Liver (tissue), 9 donors: ENCODE measurements around the gene SLC8A1. TPM values are rescaled to one million over a fixed set of nuclear protein-coding genes. Genes with fewer than 3 reads are reported as not detected.

Source experiments
- DNase-seq: peaks from one replicate; pipeline ENCODE4 v3.0.0-alpha.2; 2017; ENCODE audit warnings: low spot score
- H3K27ac ChIP-seq, 2 donors: one replicate each; pipeline ENCODE4 v1.7.0; 2013; ENCODE audit warnings: inconsistent platforms in 2 of 2, low read length in 2 of 2, control low read depth in 1 of 2, low read depth in 1 of 2, mild to moderate bottlenecking in 1 of 2
- H3K27me3 ChIP-seq, 4 donors: one replicate each; pipeline versions ENCODE4 v1.6.1 to v1.7.0; 2013; ENCODE audit warnings: low read length in 3 of 4, inconsistent platforms in 1 of 4, mild to moderate bottlenecking in 1 of 4, moderate library complexity in 1 of 4; ENCODE audit not compliant: control insufficient read depth in 4 of 4, insufficient read depth in 4 of 4
- H3K36me3 ChIP-seq, 4 donors: one replicate each; pipeline versions ENCODE4 v1.6.1 to v1.7.0; 2013; ENCODE audit warnings: low read length in 3 of 4, mild to moderate bottlenecking in 3 of 4, low read depth in 1 of 4, moderate library complexity in 1 of 4; ENCODE audit not compliant: control insufficient read depth in 4 of 4, insufficient read depth in 3 of 4
- H3K4me1 ChIP-seq, 4 donors: one replicate each; pipeline versions ENCODE4 v1.6.1 to v1.7.0; 2013; ENCODE audit warnings: low read length in 3 of 4, mild to moderate bottlenecking in 3 of 4, moderate library complexity in 1 of 4; ENCODE audit not compliant: control insufficient read depth in 4 of 4, insufficient read depth in 4 of 4
- H3K4me3 ChIP-seq, 3 donors: one replicate each; pipeline versions ENCODE4 v1.6.1 to v1.7.0; 2013; ENCODE audit warnings: low read length in 3 of 3, control low read depth in 1 of 3, low read depth in 1 of 3, mild to moderate bottlenecking in 1 of 3
- H3K9ac ChIP-seq, 2 donors: one replicate each; pipeline ENCODE4 v1.7.0; 2013; ENCODE audit warnings: low read length in 2 of 2, mild to moderate bottlenecking in 2 of 2, moderate library complexity in 2 of 2, control low read depth in 1 of 2, low read depth in 1 of 2
- H3K9me3 ChIP-seq, 4 donors: one replicate each; pipeline versions ENCODE4 v1.6.1 to v1.7.0; 2013; ENCODE audit warnings: low read length in 3 of 4; ENCODE audit not compliant: control insufficient read depth in 4 of 4
- FOXA1 ChIP-seq: IDR thresholded peaks from 2 replicates; pipeline ENCODE4 v1.6.1; 2016; ENCODE audit warnings: antibody characterized with exemption
- FOXA2 ChIP-seq: IDR thresholded peaks from 2 replicates; pipeline ENCODE4 v1.6.1; 2016; ENCODE audit warnings: antibody characterized with exemption
- GABPA ChIP-seq, 2 donors: IDR thresholded peaks in 1 of 2; conservative IDR thresholded peaks in 1 of 2; 2 replicates each; pipeline ENCODE4 v1.6.1; 2016; ENCODE audit warnings: antibody characterized with exemption in 2 of 2, mild to moderate bottlenecking in 1 of 2, moderate library complexity in 1 of 2
- HNF4G ChIP-seq: IDR thresholded peaks from 2 replicates; pipeline ENCODE4 v1.6.1; 2016; ENCODE audit warnings: antibody characterized with exemption
- JUND ChIP-seq, 2 donors: IDR thresholded peaks; 2 replicates each; pipeline ENCODE4 v1.6.1; 2016; ENCODE audit warnings: antibody characterized with exemption in 2 of 2
- MAX ChIP-seq: IDR thresholded peaks from 2 replicates; pipeline ENCODE4 v1.6.1; 2016; ENCODE audit warnings: antibody characterized with exemption
- NR2F2 ChIP-seq: IDR thresholded peaks from 2 replicates; pipeline ENCODE4 v1.6.1; 2016; ENCODE audit warnings: antibody characterized with exemption
- RAD21 ChIP-seq, 2 donors: IDR thresholded peaks; 2 replicates each; pipeline ENCODE4 v1.6.1; 2016; ENCODE audit warnings: antibody characterized with exemption in 2 of 2, mild to moderate bottlenecking in 2 of 2
- RXRA ChIP-seq, 2 donors: IDR thresholded peaks; 2 replicates each; pipeline ENCODE4 v1.6.1; 2017 to 2018; ENCODE audit warnings: antibody characterized with exemption in 2 of 2, mild to moderate bottlenecking in 1 of 2
- SP1 ChIP-seq: IDR thresholded peaks from 2 replicates; pipeline ENCODE4 v1.6.1; 2018; ENCODE audit warnings: antibody characterized with exemption, mild to moderate bottlenecking
- TAF1 ChIP-seq: conservative IDR thresholded peaks from 2 replicates; pipeline ENCODE4 v1.6.1; 2016; ENCODE audit warnings: antibody characterized with exemption, mild to moderate bottlenecking
- YY1 ChIP-seq: IDR thresholded peaks from 2 replicates; pipeline ENCODE4 v1.6.1; 2016; ENCODE audit warnings: antibody characterized with exemption, mild to moderate bottlenecking
- ZBTB33 ChIP-seq: IDR thresholded peaks from 2 replicates; pipeline ENCODE4 v1.6.1; 2016; ENCODE audit warnings: antibody characterized with exemption
- WGBS: extraction: QIAGEN DNeasy Blood & Tissue Kit; methylation state at CpG from one replicate; pipeline ENCODE4 v1.1.7; 2013; 5-methylcytosine and 5-hydroxymethylcytosine counted together
- polyA plus RNA-seq, 2 donors: library from polyadenylated mRNA; stranded (reverse) in 1 of 2; unstranded in 1 of 2; fragments of 200-250 nt in 1 of 2; fragments of >200 nt in 1 of 2; fragmentation: Nextera tagmentation in 1 of 2; extraction: Ambion mirVana in 1 of 2; gene quantifications; one replicate each; pipeline versions ENCODE4 v1.2.1 to v1.2.3, GENCODE V29; 2013 to 2015
- total RNA-seq, 2 donors: library from RNA; depleted of rRNA; stranded (reverse); fragments of >200 nt; gene quantifications; one replicate each; pipeline ENCODE4 v1.2.3, GENCODE V29; 2014
- TF ChIP-seq, protein P1 (sequence below): fragments of 150-350 bp; IDR thresholded peaks from 2 replicates; pipeline ENCODE4 v1.5.1; 2017; ENCODE audit warnings: improper control_type of control experiment, low read depth, low read length; ENCODE audit not compliant: missing input control
- TF ChIP-seq, protein P2 (sequence below): IDR thresholded peaks from 2 replicates; pipeline ENCODE4 v1.6.1; 2016; ENCODE audit warnings: antibody characterized with exemption
- donor health status: healthy.
- donor health status: healthy.
- donor health status: healthy.
- donor health status: healthy.
- donor health status: healthy.

The SLC8A1 gene
- total and polyA plus RNA-seq, 4 donors = 1.2 to 18.5 (median 8.2) TPM

- no peak for DNase-seq
- 57% methylated on average over 2 of the region's 2 CpGs for WGBS
- H3K4me3 ChIP-seq = no peak overlapping the region
- peaks cover 0 to 10% (median 1%) of the 10 kb centered on the region in 4 donors for H3K9me3 ChIP-seq
- H3K27me3 ChIP-seq = no peaks in the 10 kb centered on the region
- no peaks in the 10 kb centered on the region for H3K36me3 ChIP-seq
- TF ChIP-seq, protein P1, sequence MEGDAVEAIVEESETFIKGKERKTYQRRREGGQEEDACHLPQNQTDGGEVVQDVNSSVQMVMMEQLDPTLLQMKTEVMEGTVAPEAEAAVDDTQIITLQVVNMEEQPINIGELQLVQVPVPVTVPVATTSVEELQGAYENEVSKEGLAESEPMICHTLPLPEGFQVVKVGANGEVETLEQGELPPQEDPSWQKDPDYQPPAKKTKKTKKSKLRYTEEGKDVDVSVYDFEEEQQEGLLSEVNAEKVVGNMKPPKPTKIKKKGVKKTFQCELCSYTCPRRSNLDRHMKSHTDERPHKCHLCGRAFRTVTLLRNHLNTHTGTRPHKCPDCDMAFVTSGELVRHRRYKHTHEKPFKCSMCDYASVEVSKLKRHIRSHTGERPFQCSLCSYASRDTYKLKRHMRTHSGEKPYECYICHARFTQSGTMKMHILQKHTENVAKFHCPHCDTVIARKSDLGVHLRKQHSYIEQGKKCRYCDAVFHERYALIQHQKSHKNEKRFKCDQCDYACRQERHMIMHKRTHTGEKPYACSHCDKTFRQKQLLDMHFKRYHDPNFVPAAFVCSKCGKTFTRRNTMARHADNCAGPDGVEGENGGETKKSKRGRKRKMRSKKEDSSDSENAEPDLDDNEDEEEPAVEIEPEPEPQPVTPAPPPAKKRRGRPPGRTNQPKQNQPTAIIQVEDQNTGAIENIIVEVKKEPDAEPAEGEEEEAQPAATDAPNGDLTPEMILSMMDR = no peak
- TF ChIP-seq FOXA1 = no peak
- TF ChIP-seq TAF1 = no peak
- no peak for TF ChIP-seq SP1
- TF ChIP-seq NR2F2 = no peak
- TF ChIP-seq MAX = no peak
- TF ChIP-seq FOXA2 = no peak
- TF ChIP-seq RXRA (IDR thresholded peaks at IDR 0.05) = no peak
- TF ChIP-seq, protein P2, sequence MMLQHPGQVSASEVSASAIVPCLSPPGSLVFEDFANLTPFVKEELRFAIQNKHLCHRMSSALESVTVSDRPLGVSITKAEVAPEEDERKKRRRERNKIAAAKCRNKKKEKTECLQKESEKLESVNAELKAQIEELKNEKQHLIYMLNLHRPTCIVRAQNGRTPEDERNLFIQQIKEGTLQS = no peak
- no peak for TF ChIP-seq HNF4G
- no peak for TF ChIP-seq ZBTB33
- no peaks in the 10 kb centered on the region for H3K4me1 ChIP-seq
- no peak overlapping the region for H3K27ac ChIP-seq
- H3K9ac ChIP-seq = no peak overlapping the region
These were observed 65.7 kb downstream of the SLC8A1 start for GRCh38 chr2:40386177-40386576.

- Histone ChIP-seq H3K27me3 (no peaks in the 10 kb centered on the region), H3K9me3 (peaks cover 0 to 11% (median 2%) of the 10 kb centered on the region in 4 donors), H3K9ac (no peak overlapping the region), H3K4me3 (no peak overlapping the region), H3K36me3 (no peaks in the 10 kb centered on the region), H3K27ac (no peak overlapping the region), H3K4me1 (no peaks in the 10 kb centered on the region)
- TF ChIP-seq YY1 (no peak), MAX (no peak), TAF1 (no peak), GABPA (IDR thresholded peaks at IDR 0.05 in 1 of 2, conservative IDR thresholded peaks at IDR 0.05 in 1 of 2) (no peak), FOXA2 (no peak), FOXA1 (no peak)
- no peak for DNase-seq
- 46% methylated on average over 2 of the region's 2 CpGs for WGBS
These were observed 67.2 kb downstream of the SLC8A1 start for GRCh38 chr2:40384714-40385113.

DNA sequence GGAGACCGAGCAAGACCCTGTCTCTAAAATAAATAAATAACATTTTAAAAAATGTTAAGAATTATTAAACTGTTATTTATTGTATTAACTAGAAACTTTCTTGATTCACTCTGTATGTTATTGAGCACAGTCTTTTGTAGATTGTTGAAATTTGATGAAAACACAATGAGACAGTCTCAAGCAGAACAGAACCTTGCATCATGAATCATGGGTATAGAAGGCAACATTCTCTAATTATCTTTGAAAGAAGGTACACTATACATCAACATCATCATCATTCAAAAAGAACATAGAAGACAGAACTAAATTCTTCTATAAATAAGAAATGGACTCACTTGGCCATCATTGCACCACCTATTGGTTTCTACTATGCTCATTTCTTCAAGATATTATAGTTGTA, 67.7 kb downstream of the SLC8A1 start:
- H3K9me3 ChIP-seq = peaks cover 0 to 11% (median 2%) of the 10 kb centered on the region in 4 donors
- 88% methylated on average over 1 of the region's 1 CpG for WGBS
- H3K9ac ChIP-seq = no peak overlapping the region
- no peaks in the 10 kb centered on the region for H3K27me3 ChIP-seq
- H3K4me3 ChIP-seq = no peak overlapping the region
- no peaks in the 10 kb centered on the region for H3K36me3 ChIP-seq
- DNase-seq = no peak
- no peaks in the 10 kb centered on the region for H3K4me1 ChIP-seq
- H3K27ac ChIP-seq = no peak overlapping the region
- TF ChIP-seq TAF1 (no peak), MAX (no peak), ZBTB33 (no peak), RAD21 (IDR thresholded peaks at IDR 0.05) (no peak), JUND (IDR thresholded peaks at IDR 0.05) (no peak), RXRA (IDR thresholded peaks at IDR 0.05) (no peak), FOXA1 (no peak), YY1 (no peak), FOXA2 (no peak), NR2F2 (no peak), HNF4G (no peak), SP1 (no peak), GABPA (IDR thresholded peaks at IDR 0.05 in 1 of 2, conservative IDR thresholded peaks at IDR 0.05 in 1 of 2) (no peak)
- TF ChIP-seq, protein P1 = no peak
- TF ChIP-seq, protein P2 = no peak
